ENCODE results near the gene MAGI2.

Gene MAGI2

GRCh38 chr7:78222001-78222751, 1231.3 kb downstream of the MAGI2 start:
- no peak for ATAC-seq
- no peak for DNase-seq

- ATAC-seq: no peak
- no peak for DNase-seq
These were observed 1232.7 kb downstream of the MAGI2 start for GRCh38 chr7:78220754-78221153.

- DNase-seq (no peak), ATAC-seq (no peak)
These were observed 1234.6 kb downstream of the MAGI2 start for GRCh38 chr7:78218876-78219275.

- ATAC-seq (no peak), DNase-seq (no peak)
These were observed 1235.4 kb downstream of the MAGI2 start for GRCh38 chr7:78218051-78218450.

GRCh38 chr7:78215199-78215598, 1238.3 kb downstream of the MAGI2 start:
- no peak for DNase-seq
- no peak for ATAC-seq

GRCh38 chr7:78213402-78213801, 1240.1 kb downstream of the MAGI2 start:
- ATAC-seq (no peak), DNase-seq (no peak)

GRCh38 chr7:78212476-78213060, 1240.9 kb downstream of the MAGI2 start:
- DNase-seq: no peak
- no peak for ATAC-seq

GRCh38 chr7:78207269-78207668, 1246.2 kb downstream of the MAGI2 start:
- DNase-seq (no peak), ATAC-seq (no peak)

- DNase-seq: no peak
- no peak for ATAC-seq
These were observed 1246.7 kb downstream of the MAGI2 start for GRCh38 chr7:78206769-78207168.

GRCh38 chr7:78203042-78203720, 1250.3 kb downstream of the MAGI2 start:
- DNase-seq (no peak), ATAC-seq (no peak)

GRCh38 chr7:78198756-78199155, 1254.7 kb downstream of the MAGI2 start:
- DNase-seq (no peak), ATAC-seq (no peak)

GRCh38 chr7:78197447-78197846, 1256.0 kb downstream of the MAGI2 start:
- ATAC-seq: no peak
- no peak for DNase-seq

- DNase-seq: no peak
These were observed 1258.2 kb downstream of the MAGI2 start for GRCh38 chr7:78195281-78195680.

GRCh38 chr7:78194611-78195010, 1258.9 kb downstream of the MAGI2 start:
- ATAC-seq (no peak), DNase-seq (no peak)

More at GRCh38 chr7:78195281-78195680, 1258.2 kb downstream of the MAGI2 start:
- ATAC-seq: no peak

GRCh38 chr7:78191475-78192079, 1261.9 kb downstream of the MAGI2 start:
- DNase-seq: no peak
- ATAC-seq: no peak

- DNase-seq (no peak), ATAC-seq (no peak)
These were observed 1263.7 kb downstream of the MAGI2 start for GRCh38 chr7:78189762-78190161.

- DNase-seq: no peak
- ATAC-seq: no peak
These were observed 1268.2 kb downstream of the MAGI2 start for GRCh38 chr7:78185149-78185745.

GRCh38 chr7:78184299-78184698, 1269.2 kb downstream of the MAGI2 start:
- no peak for ATAC-seq

GRCh38 chr7:78179827-78180477, 1273.5 kb downstream of the MAGI2 start:
- ATAC-seq (no peak), DNase-seq (no peak)

More at GRCh38 chr7:78184299-78184698, 1269.2 kb downstream of the MAGI2 start:
- no peak for DNase-seq

- ATAC-seq (no peak), DNase-seq (no peak)
These were observed 1274.3 kb downstream of the MAGI2 start for GRCh38 chr7:78179211-78179610.

GRCh38 chr7:78178319-78178718, 1275.1 kb downstream of the MAGI2 start:
- ATAC-seq (no peak), DNase-seq (no peak)

- DNase-seq (no peak), ATAC-seq (no peak)
These were observed 1277.3 kb downstream of the MAGI2 start for GRCh38 chr7:78176171-78176570.
